H1 (cell line): ENCODE results near the gene POU2F2. TPM values are rescaled to one million over a fixed set of nuclear protein-coding genes. Genes with fewer than 3 reads are reported as not detected.
A peak's percentile ranks its signal among the peaks of the same experiment; 100 is the strongest.

Experiments
- CTCF ChIA-PET: fragments of 300-600 bp; sonication (Branson Sonifier 250); formaldehyde crosslinking; loops from one replicate; lab custom pipeline; 2021; ENCODE audit not compliant: partially characterized antibody; lab: Charles Lee
- POLR2A ChIA-PET: fragments of 300-600 bp; sonication (Branson Sonifier 250); formaldehyde crosslinking; loops from one replicate; lab custom pipeline; 2021; ENCODE audit warnings: inconsistent platforms; ENCODE audit not compliant: partially characterized antibody; lab: Charles Lee
- DNase-seq, 2 experiments: peaks; one replicate each; pipeline versions ENCODE4 v3.0.0 to v3.0.0-alpha.2; 2010 to 2022; ENCODE audit warnings: low spot score in 2 of 2, low read depth in 1 of 2, mixed read lengths in 1 of 2
- FAIRE-seq: peaks from 2 replicates; lab custom pipeline; 2011; peaks lifted over from hg19 to GRCh38; lab: Jason Lieb, UNC
- H2AFZ ChIP-seq: 2 replicates; pipeline ENCODE4 v1.8.1; 2012; ENCODE audit warnings: low read length, inconsistent platforms
- H2AK5ac ChIP-seq: 2 replicates; pipeline ENCODE4 v1.6.1; 2013; ENCODE audit warnings: low read depth, low read length
- H2BK120ac ChIP-seq: replicated peaks from 2 replicates; pipeline ENCODE3; 2013; ENCODE audit warnings: low read depth, low read length, inconsistent platforms
- H2BK12ac ChIP-seq: 2 replicates; pipeline ENCODE4 v1.6.1; 2013; ENCODE audit warnings: low read depth, low read length
- H2BK15ac ChIP-seq: 2 replicates; pipeline ENCODE4 v1.6.1; 2013; ENCODE audit warnings: low read length
- H2BK20ac ChIP-seq: 2 replicates; pipeline ENCODE4 v1.6.1; 2013; ENCODE audit warnings: low read length
- H2BK5ac ChIP-seq: 2 replicates; pipeline ENCODE4 v1.6.1; 2013; ENCODE audit warnings: low read depth, low read length
- H3K14ac ChIP-seq: 2 replicates; pipeline ENCODE4 v1.6.1; 2013; ENCODE audit warnings: inconsistent platforms; ENCODE audit not compliant: insufficient read length
- H3K18ac ChIP-seq: 2 replicates; pipeline ENCODE4 v1.6.1; 2013; ENCODE audit warnings: low read length; ENCODE audit errors: extremely low read depth
- H3K23ac ChIP-seq: 2 replicates; pipeline ENCODE4 v1.6.1; 2013; ENCODE audit warnings: inconsistent platforms; ENCODE audit not compliant: insufficient read length
- H3K23me2 ChIP-seq: 2 replicates; pipeline ENCODE4 v1.6.1; 2013; ENCODE audit warnings: low read depth, low read length
- H3K27ac ChIP-seq: 2 replicates; pipeline ENCODE4 v1.6.1; 2011; ENCODE audit warnings: low read depth, low read length, inconsistent platforms
- H3K27me3 ChIP-seq, 4 experiments: replicated peaks in 1 of 4; 1 replicate in 1 of 4; 2 replicates in 3 of 4; pipeline versions ENCODE4 v1.6.1 to v1.8.1; 2011 to 2013; ENCODE audit warnings: low read length in 3 of 4, mild to moderate bottlenecking in 3 of 4, inconsistent platforms in 2 of 4, mixed read lengths in 2 of 4, moderate library complexity in 1 of 4; ENCODE audit not compliant: control insufficient read depth in 3 of 4, insufficient read depth in 3 of 4; ENCODE audit errors: extremely low read depth in 1 of 4
- H3K36me3 ChIP-seq, 4 experiments: 2 replicates each; pipeline versions ENCODE4 v1.6.1 to v1.8.1; 2011 to 2013; ENCODE audit warnings: mild to moderate bottlenecking in 4 of 4, low read length in 3 of 4, moderate library complexity in 2 of 4, control low read depth in 1 of 4, inconsistent platforms in 1 of 4; ENCODE audit not compliant: insufficient read depth in 4 of 4, control insufficient read depth in 2 of 4
- H3K4ac ChIP-seq: replicated peaks from 2 replicates; pipeline ENCODE3; 2013; ENCODE audit warnings: low read length, low read depth, mixed read lengths, inconsistent platforms; ENCODE audit not compliant: insufficient read length
- H3K4me1 ChIP-seq, 4 experiments: replicated peaks in 1 of 4; 1 replicate in 1 of 4; 2 replicates in 3 of 4; pipeline versions ENCODE4 v1.6.1 to v1.8.1; 2011 to 2013; ENCODE audit warnings: low read length in 3 of 4, inconsistent platforms in 2 of 4, mixed read lengths in 1 of 4; ENCODE audit not compliant: insufficient read depth in 4 of 4, control insufficient read depth in 3 of 4
- H3K4me2 ChIP-seq, 2 experiments: 2 replicates each; pipeline versions ENCODE4 v1.6.1 to v1.8.1; 2011 to 2013; ENCODE audit warnings: low read depth in 2 of 2, low read length in 2 of 2, control low read depth in 1 of 2, inconsistent platforms in 1 of 2, mild to moderate bottlenecking in 1 of 2; ENCODE audit not compliant: insufficient read depth in 1 of 2
- H3K4me3 ChIP-seq, 4 experiments: fragments of 200-600, 300-600 bp in 1 of 4; sonication (generic), shearing (Covaris generic), sonication (Bioruptor Twin) in 1 of 4; 2 replicates each; pipeline versions ENCODE4 v1.5.1 to v1.8.1; 2011 to 2016; ENCODE audit warnings: low read length in 4 of 4, low read depth in 3 of 4, control low read depth in 2 of 4, inconsistent platforms in 2 of 4, mild to moderate bottlenecking in 2 of 4, mixed read lengths in 1 of 4, moderate library complexity in 1 of 4; ENCODE audit not compliant: insufficient read depth in 2 of 4; ENCODE audit errors: extremely low read depth in 1 of 4
- H3K56ac ChIP-seq: replicated peaks from 2 replicates; pipeline ENCODE3; 2013; ENCODE audit warnings: low read depth, mild to moderate bottlenecking, mixed read lengths, low read length, inconsistent platforms; ENCODE audit not compliant: insufficient read length
- H3K79me1 ChIP-seq: 2 replicates; pipeline ENCODE4 v1.6.1; 2013; ENCODE audit warnings: low read depth, low read length, control low read depth
- H3K79me2 ChIP-seq, 2 experiments: 2 replicates each; pipeline versions ENCODE4 v1.6.1 to v1.8.1; 2012 to 2013; ENCODE audit warnings: low read length in 2 of 2, mild to moderate bottlenecking in 2 of 2, inconsistent platforms in 1 of 2; ENCODE audit not compliant: insufficient read depth in 2 of 2, control insufficient read depth in 1 of 2
- H3K9ac ChIP-seq, 4 experiments: replicated peaks in 1 of 4; 1 replicate in 1 of 4; 2 replicates in 3 of 4; pipeline versions ENCODE4 v1.6.1 to v1.8.1; 2011 to 2013; ENCODE audit warnings: low read depth in 3 of 4, low read length in 3 of 4, control low read depth in 2 of 4, mild to moderate bottlenecking in 2 of 4, moderate library complexity in 2 of 4, inconsistent platforms in 1 of 4; ENCODE audit errors: extremely low read depth in 1 of 4
- H3K9me3 ChIP-seq, 2 experiments: 2 replicates each; pipeline versions ENCODE4 v1.6.1 to v1.8.1; 2012 to 2013; ENCODE audit warnings: mild to moderate bottlenecking in 2 of 2, moderate library complexity in 2 of 2, control low read depth in 1 of 2, inconsistent platforms in 1 of 2, low read depth in 1 of 2, low read length in 1 of 2, mixed read lengths in 1 of 2; ENCODE audit not compliant: insufficient read depth in 2 of 2
- H4K20me1 ChIP-seq, 2 experiments: replicated peaks in 1 of 2; 2 replicates each; pipeline versions ENCODE3 to v1.8.1; 2011 to 2013; ENCODE audit warnings: inconsistent platforms in 2 of 2, low read length in 2 of 2, mild to moderate bottlenecking in 1 of 2; ENCODE audit not compliant: insufficient read depth in 2 of 2, control insufficient read depth in 1 of 2
- H4K5ac ChIP-seq: 2 replicates; pipeline ENCODE4 v1.6.1; 2013; ENCODE audit warnings: low read length, low read depth, mixed read lengths, inconsistent platforms; ENCODE audit not compliant: insufficient read length
- H4K8ac ChIP-seq: 2 replicates; pipeline ENCODE4 v1.8.0; 2013; ENCODE audit warnings: mild to moderate bottlenecking, moderate library complexity, low read length, inconsistent platforms; ENCODE audit not compliant: insufficient read depth; ENCODE audit errors: extremely low read depth
- H4K91ac ChIP-seq: replicated peaks from 2 replicates; pipeline ENCODE3; 2013; ENCODE audit warnings: low read length, mixed read lengths, inconsistent platforms; ENCODE audit not compliant: insufficient read length
- CHD1 ChIP-seq: IDR thresholded peaks from 2 replicates; pipeline ENCODE4 v1.6.1; 2012; ENCODE audit warnings: low read depth, low read length, improper control_type of control experiment
- SAP30 ChIP-seq: fragments of 300-600 bp; sonication (generic); IDR thresholded peaks from 2 replicates; pipeline ENCODE4 v1.7.1; 2012; ENCODE audit warnings: low read length, moderate library complexity, mild to moderate bottlenecking, inconsistent platforms; ENCODE audit not compliant: insufficient read depth, insufficient replicate concordance
- SIN3A ChIP-seq, 2 experiments: IDR thresholded peaks in 1 of 2; conservative IDR thresholded peaks in 1 of 2; 2 replicates each; pipeline ENCODE4 v1.6.1; 2011 to 2012; ENCODE audit warnings: low read length in 2 of 2, improper control_type of control experiment in 1 of 2, low read depth in 1 of 2, mild to moderate bottlenecking in 1 of 2
- SIX5 ChIP-seq: IDR thresholded peaks from 2 replicates; pipeline ENCODE4 v1.6.1; 2011; ENCODE audit warnings: mild to moderate bottlenecking, low read depth, low read length
- SUZ12 ChIP-seq: fragments of 200-600 bp; sonication (generic); IDR thresholded peaks from 2 replicates; pipeline ENCODE4 v1.6.1; 2012; ENCODE audit warnings: mild to moderate bottlenecking, inconsistent platforms, low read length, moderate library complexity, mixed read lengths
- USF2 ChIP-seq: IDR thresholded peaks from 2 replicates; pipeline ENCODE4 v1.6.1; 2011; ENCODE audit warnings: low read length, improper control_type of control experiment
- YY1 ChIP-seq: IDR thresholded peaks from 2 replicates; pipeline ENCODE4 v1.6.1; 2011; ENCODE audit warnings: low read depth, mild to moderate bottlenecking, low read length
- ZNF274 ChIP-seq: IDR thresholded peaks from 2 replicates; pipeline ENCODE4 v1.7.0; 2012; ENCODE audit warnings: low read length, borderline replicate concordance; ENCODE audit errors: extremely low read depth
- WGBS, 2 experiments: shearing (Covaris generic) in 1 of 2; methylation state at CpG; one replicate each; pipeline versions ENCODE4 v1.1.6 to v1.1.7; 2013 to 2015; ENCODE audit warnings: low lambda C conversion rate in 2 of 2, mixed read lengths in 2 of 2, inconsistent platforms in 1 of 2, low coverage in 1 of 2, missing lambda C conversion rate in 1 of 2; ENCODE audit not compliant: insufficient replicate concordance in 2 of 2, insufficient coverage in 1 of 2, insufficient read length in 1 of 2; ENCODE audit errors: extremely low coverage in 1 of 2, missing lambda C conversion rate in 1 of 2; 5-methylcytosine and 5-hydroxymethylcytosine counted together
- polyA plus RNA-seq, 7 experiments: library from polyadenylated mRNA; depleted of rRNA in 3 of 7; stranded (reverse) in 5 of 7; unstranded in 2 of 7; fragments of >200 nt in 5 of 7; fragments of 200-250 nt in 2 of 7; gene quantifications; 1 replicate in 5 of 7; 2 replicates in 1 of 7; 4 replicates in 1 of 7; pipeline versions ENCODE4 v1.2.1 to v1.2.3, GENCODE V29; 2011 to 2013; ENCODE audit warnings: missing spikeins in 2 of 7, mixed read lengths in 2 of 7
- total RNA-seq: library from RNA; stranded (reverse); fragmentation: NEBNext Ultra II Directional; extraction: Animal tissue kit (Norgen Biotek cat#: 25700); gene quantifications from 2 replicates; pipeline ENCODE4 v1.2.1, GENCODE V29; 2021

POU2F2 gene
- total and polyA plus RNA-seq, 2 of the 8 experiments (the other 6 are each of a cell fraction or from before 2014, with no cell fraction given) = 5.0 to 6.1 TPM

DNA sequence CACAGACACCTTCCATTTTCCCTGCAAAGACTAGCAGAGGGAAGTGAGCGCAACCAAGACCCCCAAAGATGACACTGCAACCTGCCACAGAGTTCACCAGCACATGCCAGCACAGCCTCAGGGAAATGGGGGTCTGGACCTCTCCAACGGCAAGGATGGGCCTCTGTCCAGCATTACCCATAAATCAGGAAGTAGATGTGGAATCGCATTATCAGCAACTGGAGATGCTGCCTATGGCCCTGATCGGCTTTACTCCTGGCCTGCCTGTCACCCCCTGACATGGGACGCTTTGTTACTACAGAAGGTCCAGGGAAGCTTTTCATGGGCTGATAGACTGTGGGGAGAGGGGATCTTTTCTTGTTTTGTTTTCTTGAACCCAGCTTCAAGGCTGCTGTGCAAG is 41.4 kb upstream of the POU2F2 start:
- no peak for DNase-seq
- peaks cover 4% of the 10 kb centered on the region in 2 experiments for H4K20me1 ChIP-seq
- H3K4me3 ChIP-seq = no peak overlapping the region
- no peak for TF ChIP-seq ZNF274
- TF ChIP-seq CHD1 = no peak
- TF ChIP-seq USF2 = no peak
- TF ChIP-seq SUZ12 = no peak
- no peak for TF ChIP-seq YY1
- no peak for TF ChIP-seq SIN3A (conservative IDR thresholded peaks at IDR 0.05 in 1 of 2, IDR thresholded peaks at IDR 0.05 in 1 of 2; ENCODE audit: low read depth in 1 of 2, low read length in 2 of 2)
- no peak for TF ChIP-seq SIX5
- TF ChIP-seq SAP30 = no peak
- TF ChIP-seq, all 59 proteins: peak for 0
- peaks cover 29 to 49% (median 39%) of the 10 kb centered on the region in 4 experiments for H3K27me3 ChIP-seq
- H3K23ac ChIP-seq = no peak overlapping the region
- peaks cover 9% of the 10 kb centered on the region; the same call in 1 of the 2 replicates for H3K23me2 ChIP-seq
- no peak overlapping the region for H2BK120ac ChIP-seq
- no peaks in the 10 kb centered on the region for H3K79me2 ChIP-seq
- H3K9me3 ChIP-seq = no peaks in the 10 kb centered on the region
- H3K79me1 ChIP-seq = no peaks in the 10 kb centered on the region
- H3K56ac ChIP-seq = no peak overlapping the region
- no peak for FAIRE-seq
- no peak overlapping the region for H3K27ac ChIP-seq
- no peak overlapping the region for H3K18ac ChIP-seq
- no peak overlapping the region for H3K4ac ChIP-seq
- POLR2A ChIA-PET = no interaction called here
- H3K14ac ChIP-seq = no peak overlapping the region
- H3K9ac ChIP-seq = no peak overlapping the region
- no peak overlapping the region for H4K5ac ChIP-seq
- no peak overlapping the region for H2AFZ ChIP-seq
- H4K91ac ChIP-seq = no peak overlapping the region
- H4K8ac ChIP-seq = no peak overlapping the region
- H3K4me2 ChIP-seq = no peak overlapping the region
- no peak overlapping the region for H2AK5ac ChIP-seq
- peaks cover 0 to 7% (median 3%) of the 10 kb centered on the region in 4 experiments; a peak in 4 of 7 replicates for H3K4me1 ChIP-seq
- H2BK20ac ChIP-seq = no peak overlapping the region
- no peak overlapping the region for H2BK5ac ChIP-seq
- WGBS, 2 experiments = 84% methylated on average over 5 of the region's 5 CpGs; no CpG with 5 or more reads in 1 of the 2 experiments
- no peaks in the 10 kb centered on the region for H3K36me3 ChIP-seq
- CTCF ChIA-PET = interaction anchor here (1.5 to 3.8 kb wide), 2 partner anchors 8 to 14 kb away, joined by 4 to 17 read pairs; no protein-coding TSS in a partner anchor
- peak overlapping the region; percentile 23; the same call in 1 of the 2 replicates for H2BK15ac ChIP-seq
- H2BK12ac ChIP-seq = no peak overlapping the region
